A549 treated with CpdA at 1 μM for 4 hours (cell line): ENCODE data around the gene HARBI1. TPM values are rescaled to one million over a fixed set of nuclear protein-coding genes. Genes with fewer than 3 reads are reported as not detected.

ENCODE experiments used
- total RNA-seq: library from RNA; stranded (reverse); fragments of 200-300 nt; extraction: Qiagen RNA extraction; gene quantifications from 5 replicates; pipeline ENCODE4 v1.2.3, GENCODE V29; 2022; ENCODE audit warnings: low read depth

HARBI1 gene
- total RNA-seq: 5.1 to 7.7 TPM (median 5.7 TPM) in 5 replicates

DNA sequence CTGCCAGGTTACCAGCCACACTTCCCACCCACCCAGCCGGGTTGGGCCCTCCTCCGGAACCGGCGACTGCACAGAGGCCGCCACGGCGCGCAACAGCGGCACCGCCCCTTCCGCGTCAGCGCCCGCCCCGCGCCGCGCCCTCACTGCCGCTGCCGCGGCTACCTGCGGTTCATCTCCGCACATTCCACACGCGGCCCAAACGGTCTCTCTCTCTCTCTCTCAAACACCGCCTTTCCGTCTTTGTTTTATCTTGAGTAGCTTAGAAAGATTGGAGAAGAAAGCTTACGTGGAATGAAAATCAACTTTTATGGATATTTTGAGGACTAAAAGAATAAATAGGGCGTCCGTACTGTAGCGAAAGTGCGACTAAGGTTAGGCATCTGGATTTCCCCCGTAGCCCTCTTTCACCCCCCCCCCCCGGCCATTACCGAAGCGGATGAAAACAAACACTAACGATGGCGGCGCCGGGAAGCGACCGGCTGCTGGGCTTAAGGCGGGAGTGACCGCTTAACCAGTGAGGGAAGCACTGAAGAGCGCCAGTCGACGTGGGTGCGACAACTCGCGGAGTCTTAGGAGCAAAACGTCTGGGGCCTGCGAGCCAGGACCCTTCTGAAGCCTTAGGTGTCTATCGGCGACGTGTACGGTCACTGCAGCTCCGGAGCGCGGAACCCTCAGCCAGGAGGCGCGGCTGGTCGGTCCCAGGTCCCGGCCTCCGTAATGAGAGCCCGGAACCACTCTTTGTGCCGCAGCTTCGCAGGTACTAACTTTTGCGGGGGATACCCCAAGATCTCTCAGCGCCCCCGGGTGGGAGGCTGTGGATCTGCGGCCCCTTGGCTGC is at the start of gene HARBI1, which contains the start of gene ATG13:
Gene HARBI1, minus strand, starts transcription at position 94 of the 838 bp plus-strand sequence. CDS start 990 bp downstream, outside the sequence.
Gene ATG13, plus strand, starts transcription at position 420 of the 838 bp plus-strand sequence. CDS start 26,739 bp downstream, outside the sequence.

DNA sequence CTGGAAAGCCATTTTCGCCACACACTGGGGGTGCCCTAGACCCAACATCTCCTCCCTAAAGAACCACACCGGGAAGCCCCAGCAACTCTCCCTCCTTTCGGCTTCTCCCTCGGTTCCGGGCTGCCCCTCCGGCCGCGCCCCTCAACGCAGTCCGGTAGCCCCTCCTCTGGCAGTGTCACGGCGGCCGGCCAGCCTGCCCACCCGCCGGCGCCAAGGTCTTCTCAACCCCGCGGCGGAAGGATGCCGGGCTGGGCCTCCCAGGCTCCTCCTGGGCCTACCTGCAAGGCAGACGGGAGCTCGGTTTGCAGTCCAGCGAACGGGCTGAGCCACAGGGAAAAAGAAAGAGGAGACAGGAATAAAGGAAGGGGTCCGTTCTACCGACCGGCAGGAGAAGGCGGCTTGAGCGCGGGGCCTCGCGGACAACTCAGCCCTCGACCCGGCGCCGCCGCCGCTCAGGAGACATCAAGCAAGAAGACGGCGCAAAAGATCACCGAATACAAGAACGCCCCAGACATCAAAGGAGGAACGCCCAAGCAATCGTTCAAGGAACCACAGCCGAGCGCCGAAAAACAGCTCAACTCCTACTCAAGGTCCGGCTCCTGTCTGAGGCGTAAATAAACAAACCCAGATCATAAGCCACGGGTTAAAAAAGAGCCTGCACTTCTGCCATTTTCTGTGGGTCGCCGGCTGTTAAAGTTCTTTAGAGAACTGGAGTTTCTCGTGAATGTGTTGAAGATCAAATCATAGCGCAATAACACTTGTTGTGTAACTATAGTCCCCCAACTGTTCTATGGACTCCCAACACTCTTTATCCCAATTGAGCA is 23.3 kb downstream of the HARBI1 start, which contains the start of gene AMBRA1:
Gene AMBRA1, minus strand, starts transcription at position 474 of the 824 bp plus-strand sequence. CDS start 45,643 bp downstream, outside the sequence.

Other genes with a start within 250 kb of the HARBI1 start
- 14.0 to 23.4 TPM (median 21.1 TPM) in 5 replicates for gene MDK, start 235.6 kb downstream of the HARBI1 start, total RNA-seq
- 0.43 to 0.75 TPM (median 0.55 TPM) in 5 replicates for gene CHRM4, start 225.5 kb downstream of the HARBI1 start, total RNA-seq
- gene AMBRA1, start 23.2 kb downstream of the HARBI1 start, total RNA-seq: 13.8 to 17.0 TPM (median 15.8 TPM) in 5 replicates
- 52.6 to 58.5 TPM (median 53.6 TPM) in 5 replicates for gene ATG13, start 326 bp upstream of the HARBI1 start, total RNA-seq
- 52.4 to 63.0 TPM (median 54.6 TPM) in 5 replicates for gene ARHGAP1, start 83.4 kb upstream of the HARBI1 start, total RNA-seq
- 14.6 to 19.0 TPM (median 17.4 TPM) in 5 replicates for gene ZNF408, start 83.8 kb upstream of the HARBI1 start, total RNA-seq
- gene F2, start 102.0 kb upstream of the HARBI1 start, total RNA-seq: 1.9 to 2.6 TPM (median 2.1 TPM) in 5 replicates
- gene CKAP5, start 229.1 kb upstream of the HARBI1 start, total RNA-seq: 60.0 to 91.3 TPM (median 71.8 TPM) in 5 replicates